Fibroblast of the conjunctiva (primary cell): ENCODE data around the gene KHSRP.

Experiments
- DNase-seq: peaks from one replicate; pipeline ENCODE4 v3.0.0-alpha.2; 2010; ENCODE audit warnings: low read depth

The KHSRP gene

GRCh38 chr19:6424195-6424938 is at the start of gene KHSRP:
TSS of gene KHSRP (minus strand) at chr19:6424811. CDS start at chr19:6424701, 110 bp downstream.
- DNase-seq = no peak

- no peak for DNase-seq
These were observed 49.0 kb upstream of the KHSRP start for GRCh38 chr19:6473647-6474046.

DNA sequence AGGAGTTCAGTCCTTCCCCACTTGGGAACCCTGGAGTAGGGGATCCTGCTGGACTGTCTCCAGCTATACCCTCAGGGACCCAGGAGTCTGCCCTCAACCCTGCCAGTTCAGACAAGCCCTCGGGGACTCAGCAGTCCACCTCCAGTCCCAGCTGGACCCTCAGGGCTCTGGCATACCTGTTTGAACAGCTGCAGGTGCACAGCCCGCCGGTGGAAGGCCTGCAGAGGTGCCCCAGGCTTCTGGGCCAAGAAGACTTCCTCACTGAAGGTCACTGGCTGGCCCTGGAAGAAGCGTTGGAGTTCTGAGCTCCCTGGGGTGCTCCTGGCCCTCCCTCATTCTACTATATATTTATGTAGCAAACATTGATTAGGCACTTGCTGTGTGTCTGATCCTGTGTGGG is 48.1 kb upstream of the KHSRP start:
- no peak for DNase-seq

GRCh38 chr19:6471076-6471475 is 46.5 kb upstream of the KHSRP start:
- no peak for DNase-seq

DNA sequence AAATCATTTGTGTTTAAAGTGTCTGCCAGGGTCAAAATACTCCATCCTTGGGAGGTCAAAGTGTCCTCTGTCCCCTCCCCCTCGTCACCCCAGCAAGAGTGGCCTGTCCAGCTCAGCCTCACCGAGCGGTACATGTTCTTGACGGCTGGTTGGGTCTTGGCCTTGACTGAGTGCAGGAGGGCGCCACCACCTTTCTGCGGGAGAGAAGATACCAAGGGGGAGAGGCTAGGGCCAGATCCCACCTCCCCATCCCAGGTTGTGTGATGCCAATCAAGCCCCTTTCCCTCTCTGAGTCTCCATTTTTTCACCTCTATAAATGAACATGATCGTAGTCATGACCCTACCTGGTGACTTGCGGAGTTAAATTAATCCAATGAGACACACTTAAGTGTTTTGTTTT is 45.6 kb upstream of the KHSRP start:
- no peak for DNase-seq

DNA sequence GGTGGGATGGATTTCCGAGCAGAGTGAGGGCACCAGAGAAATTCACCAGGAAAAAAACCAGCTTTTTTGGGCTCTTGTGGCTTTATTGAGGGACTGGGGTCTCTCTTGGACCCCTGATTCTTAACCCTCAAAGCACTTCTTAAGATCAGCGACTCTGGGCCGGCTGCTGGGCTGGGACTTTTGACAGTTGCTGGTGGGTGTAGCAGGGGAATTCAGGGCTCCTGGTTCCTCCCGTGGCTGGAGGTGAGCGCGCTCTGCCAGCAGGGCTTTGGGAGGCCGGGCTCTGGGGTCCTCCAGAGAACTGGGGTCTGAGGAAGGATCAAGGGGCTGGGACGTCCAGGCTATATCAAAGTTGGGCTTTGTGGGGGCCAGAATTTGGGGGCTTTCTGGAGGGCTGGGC is 42.8 kb upstream of the KHSRP start:
- no peak for DNase-seq

DNA sequence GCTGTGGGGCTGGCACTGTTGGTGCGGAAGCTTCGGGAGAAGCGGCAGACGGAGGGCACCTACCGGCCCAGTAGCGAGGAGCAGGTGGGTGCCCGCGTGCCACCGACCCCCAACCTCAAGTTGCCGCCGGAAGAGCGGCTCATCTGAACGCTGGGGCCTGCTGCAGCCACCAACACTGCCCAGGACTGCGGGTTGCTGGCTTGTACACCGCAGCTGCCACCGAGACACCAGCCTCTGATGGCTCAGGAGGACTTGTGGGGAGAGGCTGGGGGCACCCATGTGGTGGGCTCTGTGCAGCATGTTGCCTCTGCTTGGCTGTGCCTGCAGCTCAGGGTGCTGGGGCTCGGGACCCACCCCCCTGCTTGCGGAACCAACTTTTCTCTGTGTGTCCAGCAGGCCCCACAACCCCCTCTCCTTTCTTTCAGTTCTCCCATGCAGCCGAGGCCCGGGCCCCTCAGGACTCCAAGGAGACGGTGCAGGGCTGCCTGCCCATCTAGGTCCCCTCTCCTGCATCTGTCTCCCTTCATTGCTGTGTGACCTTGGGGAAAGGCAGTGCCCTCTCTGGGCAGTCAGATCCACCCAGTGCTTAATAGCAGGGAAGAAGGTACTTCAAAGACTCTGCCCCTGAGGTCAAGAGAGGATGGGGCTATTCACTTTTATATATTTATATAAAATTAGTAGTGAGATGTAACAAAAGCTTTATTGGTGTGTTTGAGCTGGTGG is 42.1 kb upstream of the KHSRP start:
- DNase-seq = no peak

- no peak for DNase-seq
These were observed 41.1 kb upstream of the KHSRP start for GRCh38 chr19:6465663-6466062.

GRCh38 chr19:6465006-6465405 is 40.4 kb upstream of the KHSRP start:
- no peak for DNase-seq

DNA sequence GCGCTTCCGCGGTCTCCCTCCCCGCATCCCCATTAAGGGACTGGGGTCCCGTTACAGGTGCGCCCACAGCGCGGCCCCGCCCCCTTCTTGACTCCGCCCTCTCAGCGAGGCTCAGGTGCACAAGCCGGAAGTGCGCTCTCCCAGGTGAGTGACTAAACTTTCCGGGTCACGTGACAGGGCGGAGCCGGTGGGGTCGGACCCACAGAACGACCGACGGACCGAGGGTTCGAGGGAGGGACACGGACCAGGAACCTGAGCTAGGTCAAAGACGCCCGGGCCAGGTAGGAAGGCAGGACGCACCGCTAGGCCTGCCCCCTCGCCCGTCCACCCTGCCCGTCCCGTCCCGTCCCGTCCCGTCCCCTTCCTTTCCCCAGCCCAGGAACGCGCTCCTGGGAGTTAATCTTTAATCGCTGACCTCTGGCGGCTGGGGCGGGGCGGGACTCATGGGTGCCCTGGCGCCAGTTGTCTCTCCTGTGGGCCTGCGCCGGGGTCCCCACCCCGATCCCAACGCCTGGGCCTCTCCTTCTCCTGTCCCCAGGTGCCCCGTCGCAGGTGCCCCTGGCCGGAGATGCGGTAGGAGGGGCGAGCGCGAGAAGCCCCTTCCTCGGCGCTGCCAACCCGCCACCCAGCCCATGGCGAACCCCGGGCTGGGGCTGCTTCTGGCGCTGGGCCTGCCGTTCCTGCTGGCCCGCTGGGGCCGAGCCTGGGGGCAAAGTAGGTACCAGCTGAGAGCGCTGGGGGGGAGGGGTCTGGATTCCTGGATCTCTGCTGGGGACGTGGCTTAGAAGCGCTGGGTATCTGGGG is 39.7 kb upstream of the KHSRP start, which contains the start of gene CRB3:
CRB3 (plus strand) TSS at position 202 of the 804 bp plus-strand sequence; CDS start at position 633, 431 bp downstream.
- DNase-seq = no peak

DNA sequence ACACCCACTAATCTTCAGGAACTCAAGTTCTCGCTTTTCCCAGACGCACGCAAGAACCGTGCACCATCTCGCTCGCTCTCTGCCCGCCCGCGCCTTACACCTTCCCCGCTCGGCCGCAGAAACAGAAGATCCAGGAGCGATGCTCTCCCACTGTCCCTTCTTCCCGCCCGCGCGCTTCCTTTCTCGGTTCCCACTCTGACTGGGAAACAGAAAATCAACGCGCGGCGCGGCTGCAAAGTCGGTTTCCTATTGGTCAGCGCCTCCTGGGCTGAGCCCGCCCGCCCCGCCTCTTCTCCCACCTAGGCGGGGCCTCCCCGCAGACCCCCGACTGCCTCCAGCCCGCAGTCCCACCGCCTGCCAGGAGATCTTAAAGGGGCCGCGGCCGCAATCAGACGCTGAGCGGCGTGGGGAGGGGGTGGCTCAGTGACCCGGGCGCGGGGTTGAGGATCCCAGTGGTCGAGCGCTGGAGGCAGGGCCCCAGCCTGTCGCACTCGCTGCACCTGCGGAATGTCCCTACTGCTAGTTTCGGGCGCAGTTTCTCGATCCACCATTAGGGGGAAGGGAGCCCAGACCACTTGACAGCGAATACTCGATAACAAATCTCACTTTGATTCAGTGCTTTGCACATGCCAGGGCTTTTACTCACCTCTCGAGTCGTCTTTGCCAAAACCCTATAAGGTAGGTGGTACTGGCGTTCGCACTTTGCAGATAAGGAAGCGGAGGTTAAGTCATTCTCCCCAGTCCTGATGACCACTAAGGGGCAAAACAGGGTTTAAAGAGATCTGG is 35.7 kb upstream of the KHSRP start:
- DNase-seq = peak; percentile 90

GRCh38 chr19:6459262-6460098 is 34.9 kb upstream of the KHSRP start, which contains the start of gene SLC25A23:
TSS of gene SLC25A23 (minus strand) at chr19:6459792. CDS start at chr19:6459628, 164 bp downstream.
- DNase-seq = peak; percentile 28

DNA sequence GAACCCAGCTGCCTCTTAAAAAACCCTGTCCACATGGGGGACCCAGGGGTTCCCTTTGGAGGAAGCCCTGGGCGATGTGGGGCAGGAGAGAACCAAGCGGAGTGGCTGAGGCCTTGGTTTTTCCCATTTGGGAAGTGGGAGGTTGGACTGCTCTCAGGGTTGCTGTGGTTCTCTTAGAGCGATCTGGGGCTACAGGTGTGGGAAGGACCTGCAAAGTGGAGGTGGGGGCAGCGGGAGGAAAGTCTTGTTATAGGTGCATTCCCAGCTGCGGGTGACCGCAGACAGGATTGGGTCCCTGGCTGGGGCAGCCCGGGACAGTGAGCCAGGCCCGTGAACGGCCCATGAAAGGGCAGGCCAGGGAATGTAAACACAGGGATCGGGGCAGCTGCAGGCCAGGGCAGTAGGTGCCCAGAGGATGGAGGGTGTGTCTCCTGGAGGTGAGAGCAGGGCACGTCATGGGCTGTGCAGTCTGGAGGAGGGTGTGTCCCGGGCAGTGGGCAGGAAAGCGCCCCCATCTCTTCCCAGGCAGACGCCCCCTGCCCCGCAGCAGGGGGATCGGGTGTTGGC is 34.2 kb upstream of the KHSRP start:
- no peak for DNase-seq

- DNase-seq = no peak
These were observed 33.5 kb upstream of the KHSRP start for GRCh38 chr19:6457958-6458694.

DNA sequence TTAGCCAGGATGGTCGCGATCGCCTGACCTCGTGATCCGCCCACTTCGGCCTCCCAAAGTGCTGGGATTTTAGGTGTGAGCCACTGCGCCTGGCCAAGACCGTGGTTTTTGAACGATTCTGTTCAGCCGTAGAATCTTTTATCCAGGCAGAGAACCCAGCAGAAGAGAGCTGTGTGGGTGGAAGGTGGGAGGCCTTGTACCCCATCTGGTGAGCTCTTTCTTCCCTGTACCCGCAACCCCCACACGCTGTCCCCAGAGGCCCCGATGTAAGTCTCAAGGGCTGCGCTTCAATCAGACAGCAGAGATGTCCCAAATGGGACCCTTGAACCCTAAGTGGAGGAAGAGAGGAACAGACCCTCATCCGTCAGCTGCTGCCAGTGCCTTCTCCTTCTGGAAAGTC is 31.3 kb upstream of the KHSRP start:
- no peak for DNase-seq

DNA sequence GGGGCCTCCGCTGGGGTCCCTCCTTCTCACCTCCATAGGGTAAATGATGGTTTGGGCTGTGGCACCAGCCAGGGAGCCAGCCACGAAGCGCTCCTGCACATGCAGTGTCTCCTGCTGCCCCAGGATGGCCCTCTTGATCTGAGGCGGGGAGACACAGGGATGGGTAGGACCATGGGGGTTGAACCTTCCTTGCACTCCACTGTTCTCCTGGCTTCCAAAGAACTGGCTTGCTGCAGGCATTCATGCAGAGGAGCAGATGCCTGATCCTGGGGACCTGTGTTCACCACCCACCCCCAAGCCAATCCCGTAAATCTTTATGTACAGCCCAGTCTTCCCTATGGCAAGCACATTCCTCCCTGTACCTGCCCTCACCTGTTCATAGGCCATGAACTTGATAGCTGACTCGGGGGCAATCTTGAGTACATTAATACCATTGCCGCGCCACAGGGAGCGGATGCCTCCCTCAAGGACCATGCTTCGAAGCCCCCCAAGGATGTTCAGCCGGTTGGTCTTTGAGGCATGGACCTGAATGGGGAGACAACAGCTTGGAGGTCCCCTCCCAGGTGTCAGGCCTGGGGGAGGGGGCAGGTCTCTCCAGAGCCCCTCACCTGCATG is 29.4 kb upstream of the KHSRP start:
- DNase-seq = no peak

DNA sequence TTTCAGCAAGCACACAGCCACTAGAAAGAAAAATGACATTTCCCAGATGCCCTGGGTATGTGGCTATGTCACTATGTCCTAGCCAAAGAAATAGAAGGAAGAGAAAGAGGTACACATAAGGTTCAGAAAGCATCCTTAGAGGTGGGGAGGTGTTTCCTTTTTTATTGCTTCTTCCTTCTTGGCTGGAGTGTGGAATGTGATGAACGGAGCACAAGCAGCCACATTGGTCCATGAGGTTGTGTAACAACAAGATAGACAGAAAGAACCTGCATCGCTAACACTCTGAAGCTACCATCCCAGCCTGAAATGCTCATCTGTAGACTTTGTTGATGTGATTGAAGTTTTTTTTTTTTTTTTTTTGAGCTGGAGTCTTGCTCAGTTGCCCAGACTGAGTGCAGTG is 28.3 kb upstream of the KHSRP start:
- DNase-seq = no peak

GRCh38 chr19:6452223-6452614 is 27.6 kb upstream of the KHSRP start:
- no peak for DNase-seq

DNA sequence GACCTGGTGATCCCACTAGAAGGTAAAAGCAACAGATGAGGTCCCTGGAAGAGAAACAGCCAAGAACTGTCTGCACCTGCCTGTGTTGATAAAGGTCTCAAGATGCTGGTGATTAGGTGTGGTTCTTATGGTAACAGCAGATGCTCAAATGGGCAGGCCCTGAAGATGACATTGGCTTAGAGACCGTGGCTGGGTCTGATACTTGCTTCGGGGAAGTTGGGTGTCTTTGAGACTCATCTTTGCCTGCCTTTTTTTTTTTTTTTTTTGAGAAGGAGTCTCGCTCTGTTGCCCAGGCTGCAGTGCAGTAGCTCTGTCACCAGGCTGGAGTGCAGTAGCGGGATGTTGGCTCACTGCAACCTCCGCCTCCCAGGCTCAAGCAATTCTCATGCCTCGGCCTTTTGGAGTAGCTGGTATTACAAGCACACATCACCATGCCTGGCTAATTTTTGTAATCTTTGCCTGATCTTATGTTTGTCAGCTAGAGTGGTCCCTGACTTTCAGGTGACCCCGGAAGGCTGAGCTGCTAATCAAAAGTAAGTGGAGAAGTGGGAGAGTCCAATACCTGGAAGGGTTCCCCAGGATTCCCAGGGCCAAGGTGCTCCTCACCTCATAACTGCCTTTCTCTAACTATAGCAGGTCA is 27.1 kb upstream of the KHSRP start:
- no peak for DNase-seq
